Astrocyte of the spinal cord (primary cell): ENCODE data around the gene SFXN5.

Source experiments
- DNase-seq: peaks from one replicate; pipeline ENCODE4 v3.0.0; 2011; ENCODE audit warnings: low read depth, low spot score
- H3K4me3 ChIP-seq: 2 replicates; pipeline ENCODE4 v1.5.1; 2011; ENCODE audit warnings: low read depth, mild to moderate bottlenecking, low read length, moderate library complexity
- in situ Hi-C: cut with HindIII; loops from 2 replicates; pipeline ENCODE4 v1.10.0; 2017; ENCODE audit warnings: low sequenced_read_pairs
- TF ChIP-seq, protein P1 (sequence below): IDR thresholded peaks from 2 replicates; pipeline ENCODE4 v1.5.1; 2012; ENCODE audit warnings: low read depth, mild to moderate bottlenecking, low read length, inconsistent platforms

Gene SFXN5

GRCh38 chr2:73034661-73035375, 36.7 kb downstream of the SFXN5 start:
- TF ChIP-seq, protein P1, sequence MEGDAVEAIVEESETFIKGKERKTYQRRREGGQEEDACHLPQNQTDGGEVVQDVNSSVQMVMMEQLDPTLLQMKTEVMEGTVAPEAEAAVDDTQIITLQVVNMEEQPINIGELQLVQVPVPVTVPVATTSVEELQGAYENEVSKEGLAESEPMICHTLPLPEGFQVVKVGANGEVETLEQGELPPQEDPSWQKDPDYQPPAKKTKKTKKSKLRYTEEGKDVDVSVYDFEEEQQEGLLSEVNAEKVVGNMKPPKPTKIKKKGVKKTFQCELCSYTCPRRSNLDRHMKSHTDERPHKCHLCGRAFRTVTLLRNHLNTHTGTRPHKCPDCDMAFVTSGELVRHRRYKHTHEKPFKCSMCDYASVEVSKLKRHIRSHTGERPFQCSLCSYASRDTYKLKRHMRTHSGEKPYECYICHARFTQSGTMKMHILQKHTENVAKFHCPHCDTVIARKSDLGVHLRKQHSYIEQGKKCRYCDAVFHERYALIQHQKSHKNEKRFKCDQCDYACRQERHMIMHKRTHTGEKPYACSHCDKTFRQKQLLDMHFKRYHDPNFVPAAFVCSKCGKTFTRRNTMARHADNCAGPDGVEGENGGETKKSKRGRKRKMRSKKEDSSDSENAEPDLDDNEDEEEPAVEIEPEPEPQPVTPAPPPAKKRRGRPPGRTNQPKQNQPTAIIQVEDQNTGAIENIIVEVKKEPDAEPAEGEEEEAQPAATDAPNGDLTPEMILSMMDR, result no peak
- H3K4me3 ChIP-seq, result no peak overlapping the region
- no peak for DNase-seq
- in situ Hi-C loops, result no loop called here

GRCh38 chr2:73033766-73034381, 37.6 kb downstream of the SFXN5 start:
- in situ Hi-C loops, result no loop called here
- TF ChIP-seq, protein P1, result no peak
- no peak for DNase-seq
- H3K4me3 ChIP-seq, result no peak overlapping the region

- no peak for DNase-seq
- no peak overlapping the region for H3K4me3 ChIP-seq
- in situ Hi-C loops, result no loop called here
- TF ChIP-seq, protein P1, result no peak
Observed at GRCh38 chr2:73033142-73033765, 38.3 kb downstream of the SFXN5 start.

- TF ChIP-seq, protein P1, result no peak
- DNase-seq, result no peak
- no peak overlapping the region for H3K4me3 ChIP-seq
- in situ Hi-C loops, result no loop called here
Observed at GRCh38 chr2:73032702-73033097, 38.8 kb downstream of the SFXN5 start.

DNA sequence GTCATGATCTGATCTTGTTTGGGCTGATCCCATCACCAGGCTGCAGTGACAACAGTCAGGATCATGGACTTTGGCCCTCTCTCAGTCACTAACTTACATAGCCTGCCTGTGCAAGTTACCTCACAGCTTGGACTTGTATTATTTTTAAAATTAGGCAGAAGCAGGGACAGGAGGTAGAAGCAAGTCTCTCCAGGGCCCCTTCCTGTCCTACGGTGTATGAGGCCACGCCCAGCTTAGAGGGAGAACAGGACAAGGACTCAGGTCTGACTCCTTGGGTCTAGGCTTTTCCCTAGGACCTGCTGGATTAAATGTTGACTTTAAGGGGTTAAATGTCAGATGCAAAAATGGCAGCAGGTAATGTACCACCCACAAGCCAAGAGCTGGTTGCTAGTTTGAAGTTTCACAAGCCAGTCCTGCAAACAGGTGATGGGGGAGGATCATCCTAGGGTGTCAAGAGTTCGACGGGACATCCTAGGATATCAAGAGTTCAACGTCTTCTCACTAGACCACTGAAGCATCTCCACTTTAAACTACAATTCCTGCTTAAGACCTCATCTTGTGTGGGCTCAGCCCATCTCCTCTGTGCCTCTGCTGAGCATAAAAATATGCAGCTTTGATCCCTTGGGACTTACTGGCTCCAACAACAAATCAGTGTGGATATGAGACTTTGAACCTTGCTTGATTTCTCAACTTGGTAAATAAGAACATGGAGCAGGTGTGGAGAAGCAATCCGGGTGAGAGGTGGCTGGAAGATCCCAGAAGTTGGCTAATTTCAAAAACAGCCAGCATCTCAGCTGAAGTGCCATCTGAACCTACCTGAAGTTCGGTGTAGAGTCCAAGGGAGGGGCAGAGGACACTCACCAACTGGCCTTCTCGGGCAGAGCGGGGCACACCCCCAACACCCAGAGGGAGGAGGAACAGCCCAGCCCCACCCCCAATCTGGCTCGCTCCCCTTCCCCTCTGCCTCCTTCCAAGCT, 39.5 kb downstream of the SFXN5 start:
- DNase-seq, result no peak
- H3K4me3 ChIP-seq, result no peak overlapping the region
- TF ChIP-seq, protein P1, result no peak
- in situ Hi-C loops, result no loop called here

DNA sequence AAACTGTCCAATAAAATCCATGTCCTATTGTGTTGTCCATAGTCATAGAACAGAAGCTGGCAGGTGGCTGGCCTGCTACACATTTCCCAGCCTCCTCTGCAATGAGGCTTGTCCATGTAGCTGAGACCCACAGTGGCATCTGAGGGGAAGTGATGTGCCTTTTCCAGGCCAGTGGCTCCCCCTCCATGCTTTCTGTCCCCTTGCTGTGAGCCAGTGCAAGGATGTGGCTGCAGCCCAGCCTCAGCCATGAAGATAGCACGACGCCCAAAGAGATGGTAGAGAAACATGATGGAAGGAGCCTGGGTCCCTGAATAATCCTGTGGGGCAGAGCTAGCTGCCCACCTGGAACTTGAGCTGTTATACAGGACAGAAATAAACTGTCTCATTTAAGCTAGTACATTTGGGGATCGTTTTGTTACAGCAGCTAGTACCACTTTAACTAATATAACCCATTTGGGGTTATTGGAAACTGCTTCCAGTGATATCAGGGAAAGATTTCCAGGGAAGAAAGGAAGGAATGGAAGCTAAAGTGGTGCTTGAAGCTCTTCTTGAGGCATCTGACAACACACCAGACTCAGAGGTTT, 40.3 kb downstream of the SFXN5 start:
- DNase-seq, result no peak
- in situ Hi-C loops, result no loop called here
- H3K4me3 ChIP-seq, result no peak overlapping the region
- TF ChIP-seq, protein P1, result no peak
